ENCODE data around the gene WFS1. TPM values are rescaled to one million over a fixed set of nuclear protein-coding genes. Genes with fewer than 3 reads are reported as not detected.

Gene WFS1
- total RNA-seq, 1 experiment from 2014 or later: 57.1 TPM

DNA sequence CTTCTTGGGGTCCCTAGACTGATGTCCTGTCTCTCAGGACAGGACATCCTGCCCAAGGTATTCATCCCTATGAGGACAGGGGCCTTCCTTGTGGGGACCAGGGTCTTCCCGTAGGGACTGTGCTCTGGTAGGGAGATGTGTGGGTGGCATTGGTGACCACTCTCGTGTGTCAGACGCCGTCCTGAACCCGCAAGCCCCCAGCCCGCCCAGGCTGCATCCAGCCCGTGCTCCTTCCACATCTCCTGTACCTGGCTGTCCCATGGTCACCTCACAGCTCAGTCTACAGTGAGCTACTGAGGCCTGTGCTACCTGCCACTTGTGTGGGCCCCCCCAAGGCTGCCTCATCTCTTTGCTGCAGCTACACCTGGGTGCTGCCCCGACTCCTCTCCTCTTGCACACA is 24.0 kb downstream of the WFS1 start:
- BruUV-seq (replicated peaks): no TSS peak
- DNase-seq: no peak
- Histone ChIP-seq H3K36me3 (ENCODE audit: low read depth) (no peaks in the 10 kb centered on the region), H3K27me3 (ENCODE audit: insufficient read depth, low read depth) (no peaks in the 10 kb centered on the region), H3F3A (ENCODE audit: insufficient read depth, low read depth) (no peaks in the 10 kb centered on the region), H3K27ac (no peak overlapping the region), H4K20me1 (ENCODE audit: insufficient read depth) (no peaks in the 10 kb centered on the region), H3K4me1 (replicated peaks; ENCODE audit: insufficient read depth) (no peaks in the 10 kb centered on the region), H3K4me3 (no peak overlapping the region), H2AFZ (no peak overlapping the region), H3K9me3 (ENCODE audit: insufficient read depth, low read depth) (no peaks in the 10 kb centered on the region), H3K79me2 (ENCODE audit: low read depth) (no peaks in the 10 kb centered on the region), H3K9me2 (ENCODE audit: insufficient read depth) (no peaks in the 10 kb centered on the region), H3K4me2 (no peak overlapping the region)
- POLR2A ChIA-PET (ENCODE audit: unreplicated experiment): no interaction called here
- TF ChIP-seq CTCF (conservative IDR thresholded peaks at IDR 0.05) (no peak), EZH2 (IDR thresholded peaks at IDR 0.05; ENCODE audit: low read depth) (no peak)
- intact Hi-C loops (cut with micrococcal nuclease; ENCODE audit: unreplicated experiment): no loop called here
- CTCF ChIA-PET: no interaction called here

DNA sequence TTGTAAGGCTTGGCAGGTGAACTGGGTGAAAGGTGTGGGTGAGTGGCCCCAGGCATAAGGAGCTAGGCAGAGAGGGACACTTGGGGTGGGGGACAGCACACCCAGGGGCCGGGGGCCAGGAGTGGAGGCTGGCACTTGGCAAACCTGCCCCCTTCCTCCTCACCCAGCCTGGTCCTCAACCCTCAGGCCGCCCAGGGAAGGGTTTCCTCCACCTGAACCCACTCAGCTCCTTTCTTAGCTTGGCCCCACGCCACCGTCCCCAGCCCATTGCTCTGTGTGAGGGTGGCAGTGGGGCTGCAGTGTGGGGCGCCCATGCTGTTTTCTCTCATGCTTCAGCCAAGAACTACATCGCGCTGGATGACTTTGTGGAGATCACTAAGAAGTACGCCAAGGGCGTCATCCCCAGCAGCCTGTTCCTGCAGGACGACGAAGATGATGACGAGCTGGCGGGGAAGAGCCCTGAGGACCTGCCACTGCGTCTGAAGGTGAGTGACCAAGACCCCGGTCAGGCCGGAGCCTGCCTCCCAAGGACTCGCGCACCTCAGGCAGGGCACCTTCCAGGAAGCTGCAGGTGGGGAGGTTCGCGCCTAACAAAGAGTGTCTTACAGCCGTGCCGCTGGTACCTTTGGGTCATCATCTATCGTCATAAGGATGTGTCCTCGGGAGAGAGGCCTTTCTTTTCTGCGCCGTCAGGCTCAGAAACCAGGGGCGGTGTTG is 25.2 kb downstream of the WFS1 start:
- no peaks in the 10 kb centered on the region for H3K9me2 ChIP-seq (ENCODE audit: insufficient read depth)
- H3K9me3 ChIP-seq (ENCODE audit: insufficient read depth, low read depth): no peaks in the 10 kb centered on the region
- no peak overlapping the region for H3K27ac ChIP-seq
- H3K4me3 ChIP-seq: no peak overlapping the region
- H3K79me2 ChIP-seq (ENCODE audit: low read depth): no peaks in the 10 kb centered on the region
- no peaks in the 10 kb centered on the region for H3K27me3 ChIP-seq (ENCODE audit: insufficient read depth, low read depth)
- intact Hi-C loops (cut with micrococcal nuclease; ENCODE audit: unreplicated experiment): no loop called here
- H3F3A ChIP-seq (ENCODE audit: insufficient read depth, low read depth): no peaks in the 10 kb centered on the region
- POLR2A ChIA-PET (ENCODE audit: unreplicated experiment): no interaction called here
- DNase-seq: no peak
- H3K36me3 ChIP-seq (ENCODE audit: low read depth): no peaks in the 10 kb centered on the region
- no peaks in the 10 kb centered on the region for H4K20me1 ChIP-seq (ENCODE audit: insufficient read depth)
- TF ChIP-seq EZH2 (IDR thresholded peaks at IDR 0.05; ENCODE audit: low read depth) (no peak), CTCF (conservative IDR thresholded peaks at IDR 0.05) (no peak)
- H3K4me1 ChIP-seq (replicated peaks; ENCODE audit: insufficient read depth): no peaks in the 10 kb centered on the region
- H2AFZ ChIP-seq: no peak overlapping the region
- H3K4me2 ChIP-seq: no peak overlapping the region
- no TSS peak for BruUV-seq (replicated peaks)
- CTCF ChIA-PET: no interaction called here

- no peak for DNase-seq
- Histone ChIP-seq H2AFZ (no peak overlapping the region), H3K9me3 (ENCODE audit: insufficient read depth, low read depth) (no peaks in the 10 kb centered on the region), H3K9me2 (ENCODE audit: insufficient read depth) (no peaks in the 10 kb centered on the region), H3K36me3 (ENCODE audit: low read depth) (no peaks in the 10 kb centered on the region), H3K4me3 (no peak overlapping the region), H4K20me1 (ENCODE audit: insufficient read depth) (no peaks in the 10 kb centered on the region), H3F3A (ENCODE audit: insufficient read depth, low read depth) (no peaks in the 10 kb centered on the region), H3K27me3 (ENCODE audit: insufficient read depth, low read depth) (no peaks in the 10 kb centered on the region), H3K4me2 (no peak overlapping the region), H3K4me1 (replicated peaks; ENCODE audit: insufficient read depth) (no peaks in the 10 kb centered on the region), H3K79me2 (ENCODE audit: low read depth) (no peaks in the 10 kb centered on the region), H3K27ac (no peak overlapping the region)
- intact Hi-C loops (cut with micrococcal nuclease; ENCODE audit: unreplicated experiment): no loop called here
- ChIA-PET CTCF (no interaction called here), POLR2A (ENCODE audit: unreplicated experiment) (no interaction called here)
- no TSS peak for BruUV-seq (replicated peaks)
- TF ChIP-seq CTCF (conservative IDR thresholded peaks at IDR 0.05) (no peak), EZH2 (IDR thresholded peaks at IDR 0.05; ENCODE audit: low read depth) (no peak)
Observed at GRCh38 chr4:6295495-6295894, 25.8 kb downstream of the WFS1 start.
